A673 (cell line): ENCODE data around the gene AKAP12.

Experiments
- EZH2 ChIP-seq: fragments of 200-600 bp; sonication (generic); IDR thresholded peaks from 2 replicates; pipeline ENCODE4 v1.6.1; 2017; ENCODE audit warnings: borderline replicate concordance, low read depth, mild to moderate bottlenecking, mixed read lengths, antibody characterized with exemption, low read length; ENCODE audit not compliant: poor library complexity, severe bottlenecking
- TF ChIP-seq, protein P1 (sequence below): fragments of 300-800, 200-600 bp; sonication (generic); conservative IDR thresholded peaks from 2 replicates; pipeline ENCODE4 v1.5.1; 2017; ENCODE audit warnings: low read depth, mild to moderate bottlenecking, antibody characterized with exemption, low read length, moderate library complexity, mixed read lengths

DNA sequence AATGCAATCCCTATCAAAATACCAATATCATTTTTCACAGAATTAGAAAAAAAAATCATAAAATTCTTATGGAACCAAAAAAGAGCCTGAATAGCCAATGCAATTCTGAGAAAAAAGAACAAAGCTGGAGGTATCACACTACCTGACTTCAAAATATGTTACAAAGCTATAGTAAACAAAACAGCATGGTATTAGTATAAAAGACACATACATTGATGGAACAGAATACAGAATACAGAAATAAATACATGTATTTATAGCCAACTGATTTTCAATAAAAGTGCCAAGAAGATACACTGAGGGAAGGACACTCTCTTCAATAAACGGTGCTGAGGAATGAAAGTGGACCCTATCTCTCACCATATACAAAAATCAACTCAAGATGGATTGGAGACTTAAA, 28.7 kb upstream of the AKAP12 start:
- TF ChIP-seq EZH2 = no peak
- TF ChIP-seq, protein P1, sequence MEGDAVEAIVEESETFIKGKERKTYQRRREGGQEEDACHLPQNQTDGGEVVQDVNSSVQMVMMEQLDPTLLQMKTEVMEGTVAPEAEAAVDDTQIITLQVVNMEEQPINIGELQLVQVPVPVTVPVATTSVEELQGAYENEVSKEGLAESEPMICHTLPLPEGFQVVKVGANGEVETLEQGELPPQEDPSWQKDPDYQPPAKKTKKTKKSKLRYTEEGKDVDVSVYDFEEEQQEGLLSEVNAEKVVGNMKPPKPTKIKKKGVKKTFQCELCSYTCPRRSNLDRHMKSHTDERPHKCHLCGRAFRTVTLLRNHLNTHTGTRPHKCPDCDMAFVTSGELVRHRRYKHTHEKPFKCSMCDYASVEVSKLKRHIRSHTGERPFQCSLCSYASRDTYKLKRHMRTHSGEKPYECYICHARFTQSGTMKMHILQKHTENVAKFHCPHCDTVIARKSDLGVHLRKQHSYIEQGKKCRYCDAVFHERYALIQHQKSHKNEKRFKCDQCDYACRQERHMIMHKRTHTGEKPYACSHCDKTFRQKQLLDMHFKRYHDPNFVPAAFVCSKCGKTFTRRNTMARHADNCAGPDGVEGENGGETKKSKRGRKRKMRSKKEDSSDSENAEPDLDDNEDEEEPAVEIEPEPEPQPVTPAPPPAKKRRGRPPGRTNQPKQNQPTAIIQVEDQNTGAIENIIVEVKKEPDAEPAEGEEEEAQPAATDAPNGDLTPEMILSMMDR = no peak
